ENCODE measurements around the gene CD200R1.

GRCh38 chr3:112884678-112885290 lies 90.1 kb downstream of the CD200R1 start:
- no peak for TF ChIP-seq REST (IDR thresholded peaks at IDR 0.05; ENCODE audit: insufficient read depth in 1 of 2, low read depth in 2 of 2, low read length in 2 of 2)
- TF ChIP-seq TAF1 (IDR thresholded peaks at IDR 0.05; ENCODE audit: borderline replicate concordance, insufficient read depth, low read length): no peak

All from PFSK-1 (cell line).